GM18502 (cell line): ENCODE results near the gene EEF1A1.
"Not testable (repeated sequence)": the region's sequence is repeated elsewhere in the genome, so short reads cannot be mapped to it uniquely, and the experiment has no call there.

Source experiments
- ATAC-seq: cut with Tn5 transposase; IDR thresholded peaks from one replicate; pipeline ENCODE4 v1.9.1; 2021; ENCODE audit warnings: mild to moderate bottlenecking; ENCODE audit not compliant: unreplicated experiment, poor library complexity

EEF1A1 gene

GRCh38 chr6:73508776-73509175, 12.1 kb downstream of the EEF1A1 start:
- no peak for ATAC-seq

- no peak for ATAC-seq
Measured at GRCh38 chr6:73506246-73506645, 14.6 kb downstream of the EEF1A1 start.

- ATAC-seq, result not testable (repeated sequence)
Measured at GRCh38 chr6:73505705-73506104, 15.1 kb downstream of the EEF1A1 start.

GRCh38 chr6:73505142-73505541, 15.7 kb downstream of the EEF1A1 start:
- no peak for ATAC-seq

- ATAC-seq, result no peak
Measured at GRCh38 chr6:73504160-73504559, 16.7 kb downstream of the EEF1A1 start.

GRCh38 chr6:73503027-73503772, 17.6 kb downstream of the EEF1A1 start:
- no peak for ATAC-seq

- no peak for ATAC-seq
Measured at GRCh38 chr6:73497915-73498314, 22.9 kb downstream of the EEF1A1 start.

GRCh38 chr6:73491377-73491776, 29.5 kb downstream of the EEF1A1 start:
- no peak for ATAC-seq

- ATAC-seq, result no peak
Measured at GRCh38 chr6:73487473-73487872, 33.4 kb downstream of the EEF1A1 start.

GRCh38 chr6:73484438-73484837, 36.4 kb downstream of the EEF1A1 start:
- no peak for ATAC-seq

GRCh38 chr6:73481969-73482368, 38.9 kb downstream of the EEF1A1 start:
- ATAC-seq, result no peak

- no peak for ATAC-seq
Measured at GRCh38 chr6:73477407-73477806, 43.4 kb downstream of the EEF1A1 start.

- ATAC-seq, result no peak
Measured at GRCh38 chr6:73476723-73477122, 44.1 kb downstream of the EEF1A1 start.

- ATAC-seq, result peak; percentile 95
Measured at GRCh38 chr6:73471686-73472290, 49.0 kb downstream of the EEF1A1 start.
